Measurements from ENCODE around the gene TNNI3. TPM values are rescaled to one million over a fixed set of nuclear protein-coding genes. Genes with fewer than 3 reads are reported as not detected.

The TNNI3 gene
- total and polyA plus RNA-seq, 9 of the 15 experiments (the other 6 are each of a cell fraction or from before 2014, with no cell fraction given) = 4.7 to 158 (median 42.0) TPM

- no peak for TF ChIP-seq NR3C1 (CRISPR knock-in tag; IDR thresholded peaks at IDR 0.05)
- TF ChIP-seq, protein P1, sequence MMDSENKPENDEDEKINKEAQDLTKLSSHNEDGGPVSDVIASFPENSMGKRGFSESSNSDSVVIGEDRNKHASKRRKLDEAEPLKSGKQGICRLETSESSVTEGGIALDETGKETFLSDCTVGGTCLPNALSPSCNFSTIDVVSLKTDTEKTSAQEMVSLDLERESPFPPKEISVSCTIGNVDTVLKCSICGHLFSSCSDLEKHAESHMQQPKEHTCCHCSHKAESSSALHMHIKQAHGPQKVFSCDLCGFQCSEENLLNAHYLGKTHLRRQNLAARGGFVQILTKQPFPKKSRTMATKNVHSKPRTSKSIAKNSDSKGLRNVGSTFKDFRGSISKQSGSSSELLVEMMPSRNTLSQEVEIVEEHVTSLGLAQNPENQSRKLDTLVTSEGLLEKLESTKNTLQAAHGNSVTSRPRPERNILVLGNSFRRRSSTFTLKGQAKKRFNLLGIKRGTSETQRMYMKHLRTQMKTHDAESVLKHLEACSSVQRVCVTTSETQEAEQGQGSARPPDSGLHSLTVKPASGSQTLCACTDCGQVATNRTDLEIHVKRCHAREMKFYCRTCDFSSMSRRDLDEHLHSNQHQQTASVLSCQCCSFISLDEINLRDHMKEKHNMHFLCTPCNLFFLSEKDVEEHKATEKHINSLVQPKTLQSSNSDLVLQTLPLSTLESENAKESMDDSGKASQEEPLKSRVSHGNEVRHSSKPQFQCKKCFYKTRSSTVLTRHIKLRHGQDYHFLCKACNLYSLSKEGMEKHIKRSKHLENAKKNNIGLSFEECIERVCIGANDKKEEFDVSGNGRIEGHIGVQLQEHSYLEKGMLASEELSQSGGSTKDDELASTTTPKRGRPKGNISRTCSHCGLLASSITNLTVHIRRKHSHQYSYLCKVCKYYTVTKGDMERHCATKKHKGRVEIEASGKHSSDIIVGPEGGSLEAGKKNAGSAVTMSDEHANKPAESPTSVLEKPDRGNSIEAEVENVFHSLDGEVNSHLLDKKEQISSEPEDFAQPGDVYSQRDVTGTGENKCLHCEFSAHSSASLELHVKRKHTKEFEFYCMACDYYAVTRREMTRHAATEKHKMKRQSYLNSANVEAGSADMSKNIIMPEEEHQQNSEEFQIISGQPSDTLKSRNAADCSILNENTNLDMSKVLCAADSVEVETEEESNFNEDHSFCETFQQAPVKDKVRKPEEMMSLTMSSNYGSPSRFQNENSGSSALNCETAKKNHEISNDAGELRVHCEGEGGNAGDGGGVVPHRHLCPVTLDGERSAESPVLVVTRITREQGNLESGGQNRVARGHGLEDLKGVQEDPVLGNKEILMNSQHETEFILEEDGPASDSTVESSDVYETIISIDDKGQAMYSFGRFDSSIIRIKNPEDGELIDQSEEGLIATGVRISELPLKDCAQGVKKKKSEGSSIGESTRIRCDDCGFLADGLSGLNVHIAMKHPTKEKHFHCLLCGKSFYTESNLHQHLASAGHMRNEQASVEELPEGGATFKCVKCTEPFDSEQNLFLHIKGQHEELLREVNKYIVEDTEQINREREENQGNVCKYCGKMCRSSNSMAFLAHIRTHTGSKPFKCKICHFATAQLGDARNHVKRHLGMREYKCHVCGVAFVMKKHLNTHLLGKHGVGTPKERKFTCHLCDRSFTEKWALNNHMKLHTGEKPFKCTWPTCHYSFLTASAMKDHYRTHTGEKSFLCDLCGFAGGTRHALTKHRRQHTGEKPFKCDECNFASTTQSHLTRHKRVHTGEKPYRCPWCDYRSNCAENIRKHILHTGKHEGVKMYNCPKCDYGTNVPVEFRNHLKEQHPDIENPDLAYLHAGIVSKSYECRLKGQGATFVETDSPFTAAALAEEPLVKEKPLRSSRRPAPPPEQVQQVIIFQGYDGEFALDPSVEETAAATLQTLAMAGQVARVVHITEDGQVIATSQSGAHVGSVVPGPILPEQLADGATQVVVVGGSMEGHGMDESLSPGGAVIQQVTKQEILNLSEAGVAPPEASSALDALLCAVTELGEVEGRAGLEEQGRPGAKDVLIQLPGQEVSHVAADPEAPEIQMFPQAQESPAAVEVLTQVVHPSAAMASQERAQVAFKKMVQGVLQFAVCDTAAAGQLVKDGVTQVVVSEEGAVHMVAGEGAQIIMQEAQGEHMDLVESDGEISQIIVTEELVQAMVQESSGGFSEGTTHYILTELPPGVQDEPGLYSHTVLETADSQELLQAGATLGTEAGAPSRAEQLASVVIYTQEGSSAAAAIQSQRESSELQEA (IDR thresholded peaks at IDR 0.05; ENCODE audit: low read depth) = no peak
- TF ChIP-seq PCBP1 (IDR thresholded peaks at IDR 0.05; ENCODE audit: low read depth, low read length, poor library complexity, severe bottlenecking) = no peak
- TF ChIP-seq FOXK2 (conservative IDR thresholded peaks at IDR 0.05 in 1 of 2, IDR thresholded peaks at IDR 0.05 in 1 of 2; ENCODE audit: low read depth in 2 of 2) = no peak
- TF ChIP-seq PTTG1 (tag; IDR thresholded peaks at IDR 0.05; ENCODE audit: low read depth) = no peak
- TF ChIP-seq RBM14 (IDR thresholded peaks at IDR 0.05; ENCODE audit: borderline replicate concordance, insufficient read depth, low read depth, low read length) = no peak
- TF ChIP-seq ZSCAN32 (CRISPR knock-in tag; IDR thresholded peaks at IDR 0.05) = no peak
- TF ChIP-seq DPF2 (IDR thresholded peaks at IDR 0.05) = no peak
- TF ChIP-seq SPI1 (IDR thresholded peaks at IDR 0.05; ENCODE audit: borderline replicate concordance, low read depth, low read length) = no peak
- 0 out of 4 replicates have a peak, but pooled peaks of 1 of the 2 experiments have one; percentile 43 for TF ChIP-seq SRF (CRISPR knock-in tag; IDR thresholded peaks at IDR 0.05)
- TF ChIP-seq ZNF445 (CRISPR knock-in tag; IDR thresholded peaks at IDR 0.05; ENCODE audit: low read depth) = no peak
- peak; percentile 30; the same call in 1 of the 2 replicates for TF ChIP-seq JUND (IDR thresholded peaks at IDR 0.05; ENCODE audit: borderline replicate concordance, low read depth, low read length)
- no peak; the same call in 2 of the 3 replicates for TF ChIP-seq JUND (tag; IDR thresholded peaks at IDR 0.05; ENCODE audit: borderline replicate concordance, low read depth, low read length)
- no peak for TF ChIP-seq HMG20A (CRISPR knock-in tag; conservative IDR thresholded peaks at IDR 0.05)
- TF ChIP-seq ASH1L (IDR thresholded peaks at IDR 0.05; ENCODE audit: borderline replicate concordance, low read depth, partially characterized antibody) = no peak
- no peak for TF ChIP-seq GABPB2 (CRISPR knock-in tag; conservative IDR thresholded peaks at IDR 0.05)
- no peak for TF ChIP-seq DACH1 (IDR thresholded peaks at IDR 0.05; ENCODE audit: partially characterized antibody)
- no peak for TF ChIP-seq TOE1 (IDR thresholded peaks at IDR 0.05; ENCODE audit: borderline replicate concordance)
- no peak for TF ChIP-seq TOE1 (CRISPR knock-in tag; IDR thresholded peaks at IDR 0.05; ENCODE audit: borderline replicate concordance, low read depth)
Measured at GRCh38 chr19:55165952-55166529, 8.5 kb upstream of the TNNI3 start (continued).
